WTC11 (cell line): ENCODE measurements around the gene MAB21L3.

Source experiments
- CBFB ChIP-seq: sonication (generic); formaldehyde crosslinking; IDR thresholded peaks from 2 replicates; pipeline ENCODE4 v1.8.1; 2022; ENCODE audit warnings: mild to moderate bottlenecking, low read depth, missing genetic modification reagents
- CTCF ChIP-seq: fragments of 200-600 bp; IDR thresholded peaks from 2 replicates; pipeline ENCODE4 v1.8.0; 2022; ENCODE audit warnings: antibody characterized with exemption
- MXD4 ChIP-seq: fragments of 250-450 bp; sonication (Bioruptor Pico); IDR thresholded peaks from 2 replicates; pipeline ENCODE4 v1.8.0; 2021; ENCODE audit warnings: mild to moderate bottlenecking, moderate library complexity, borderline replicate concordance
- NFYB ChIP-seq: sonication (generic); formaldehyde crosslinking; conservative IDR thresholded peaks from 2 replicates; pipeline ENCODE4 v1.8.0; 2022; ENCODE audit warnings: low read depth, missing genetic modification reagents
- NR3C1 ChIP-seq: sonication (generic); formaldehyde crosslinking; conservative IDR thresholded peaks from 2 replicates; pipeline ENCODE4 v1.8.1; 2023; ENCODE audit warnings: low read depth, mild to moderate bottlenecking, missing genetic modification reagents
- ZBTB43 ChIP-seq: sonication (generic); formaldehyde crosslinking; IDR thresholded peaks from 2 replicates; pipeline ENCODE4 v1.8.1; 2023; ENCODE audit warnings: mild to moderate bottlenecking, missing genetic modification reagents

- no peak for TF ChIP-seq NFYB (CRISPR knock-in tag)
- TF ChIP-seq CTCF = no peak
- no peak for TF ChIP-seq NR3C1 (CRISPR knock-in tag)
- TF ChIP-seq ZBTB43 (CRISPR knock-in tag) = no peak
- no peak for TF ChIP-seq MXD4 (CRISPR knock-in tag)
- TF ChIP-seq CBFB (CRISPR knock-in tag) = no peak
Measured at GRCh38 chr1:116127848-116128540, 16.8 kb downstream of the MAB21L3 start.
